GM21526 (cell line): ENCODE results near the gene TBC1D13.
"Not testable (repeated sequence)": the region's sequence is repeated elsewhere in the genome, so short reads cannot be mapped to it uniquely, and the experiment has no call there.

Experiments
- ATAC-seq: cut with Tn5 transposase; IDR thresholded peaks from one replicate; pipeline ENCODE4 v1.9.1; 2021; ENCODE audit warnings: moderate library complexity; ENCODE audit not compliant: unreplicated experiment, low FRiP score

Gene TBC1D13

GRCh38 chr9:128841694-128842492, 54.8 kb downstream of the TBC1D13 start:
- ATAC-seq = no peak

- not testable (repeated sequence) for ATAC-seq
Observed at GRCh38 chr9:128843171-128843570, 56.1 kb downstream of the TBC1D13 start.

- ATAC-seq = no peak
Observed at GRCh38 chr9:128845186-128845931, 58.3 kb downstream of the TBC1D13 start.

GRCh38 chr9:128846680-128847030, 59.6 kb downstream of the TBC1D13 start:
- no peak for ATAC-seq

- ATAC-seq = no peak
Observed at GRCh38 chr9:128847803-128848202, 60.8 kb downstream of the TBC1D13 start.

- ATAC-seq = not testable (repeated sequence)
Observed at GRCh38 chr9:128851024-128851423, 64.0 kb downstream of the TBC1D13 start.

- not testable (repeated sequence) for ATAC-seq
Observed at GRCh38 chr9:128851779-128852600, 64.9 kb downstream of the TBC1D13 start.

- ATAC-seq = not testable (repeated sequence)
Observed at GRCh38 chr9:128852646-128853045, 65.6 kb downstream of the TBC1D13 start.

- not testable (repeated sequence) for ATAC-seq
Observed at GRCh38 chr9:128854454-128854853, 67.4 kb downstream of the TBC1D13 start.

GRCh38 chr9:128858476-128858875, 71.4 kb downstream of the TBC1D13 start:
- ATAC-seq = not testable (repeated sequence)
